Measurements from ENCODE around the gene TRAPPC10.

TRAPPC10 gene

DNA sequence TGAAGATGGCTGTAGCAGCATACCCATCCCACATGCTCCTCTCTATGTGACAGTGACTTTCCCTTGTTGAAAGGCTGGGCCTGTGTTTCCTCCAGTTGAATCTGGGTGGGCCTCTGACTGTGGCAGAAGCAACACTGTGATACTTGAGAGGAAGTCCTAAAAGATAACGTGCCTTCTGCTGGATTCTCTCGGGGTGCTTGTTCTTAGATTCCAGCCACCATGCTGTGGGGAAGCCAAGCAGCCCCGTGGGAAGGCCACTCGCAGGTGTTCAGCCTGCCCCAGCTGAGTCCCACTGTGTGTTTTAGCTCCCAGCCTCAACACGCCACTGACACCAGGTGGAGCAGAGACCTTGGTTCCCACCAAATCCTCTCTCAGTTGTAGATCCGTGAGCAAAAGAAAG is 31.5 kb downstream of the TRAPPC10 start:
- DNase-seq: no peak

GRCh38 chr21:44046734-44047133 is 34.6 kb downstream of the TRAPPC10 start:
- DNase-seq: no peak

DNA sequence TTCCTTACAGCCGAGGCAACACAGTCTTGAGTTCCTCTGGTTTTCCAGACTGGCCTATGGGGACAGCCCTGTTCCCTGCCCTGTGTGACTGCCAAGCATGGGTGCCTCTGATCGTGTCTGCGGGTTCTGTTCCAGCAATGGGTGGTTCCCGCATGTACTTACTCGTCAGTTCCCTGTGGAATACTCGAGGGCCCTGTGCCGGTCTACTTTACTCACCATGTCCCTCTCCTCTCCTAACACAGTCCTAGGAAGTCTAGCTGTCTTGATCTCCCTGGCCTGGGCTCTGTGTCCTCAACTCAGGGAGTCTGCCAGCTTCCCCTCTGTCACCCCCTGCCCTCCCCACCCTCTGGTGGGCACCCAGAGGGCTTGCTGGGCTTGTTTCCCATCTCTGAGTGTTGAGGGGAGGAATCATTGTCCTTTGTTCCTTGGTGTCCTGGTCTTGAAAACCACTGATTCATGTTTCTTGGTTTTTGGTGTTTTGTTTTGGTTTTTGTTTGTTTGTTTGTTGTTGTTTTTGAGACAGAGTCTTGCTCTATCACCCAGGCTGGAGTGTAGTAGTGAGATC is 36.0 kb downstream of the TRAPPC10 start:
- DNase-seq: no peak

GRCh38 chr21:44049182-44049581 is 37.1 kb downstream of the TRAPPC10 start:
- DNase-seq: no peak

- DNase-seq: no peak
These were observed 37.5 kb downstream of the TRAPPC10 start for GRCh38 chr21:44049606-44050005.

DNA sequence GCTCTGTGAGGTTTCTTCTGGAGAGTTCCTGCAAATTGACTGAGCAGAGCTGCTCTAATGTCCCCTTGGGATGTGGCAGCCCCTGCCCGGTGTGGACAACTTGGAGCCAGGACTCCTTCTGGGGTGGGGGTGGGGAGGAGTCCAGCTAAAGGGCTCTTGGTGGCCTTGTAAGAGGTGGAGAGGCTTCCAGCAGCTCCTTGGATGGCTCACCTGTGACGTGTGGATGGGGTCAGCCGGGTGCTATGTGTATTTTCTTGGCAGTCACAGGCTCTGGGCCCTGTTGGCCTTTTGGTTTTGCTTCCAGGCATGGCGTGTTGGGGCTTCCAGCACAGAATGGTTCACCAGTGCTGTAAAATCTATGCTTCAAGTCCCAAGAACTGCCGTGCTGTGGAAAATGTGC is 38.2 kb downstream of the TRAPPC10 start:
- no peak for DNase-seq

DNA sequence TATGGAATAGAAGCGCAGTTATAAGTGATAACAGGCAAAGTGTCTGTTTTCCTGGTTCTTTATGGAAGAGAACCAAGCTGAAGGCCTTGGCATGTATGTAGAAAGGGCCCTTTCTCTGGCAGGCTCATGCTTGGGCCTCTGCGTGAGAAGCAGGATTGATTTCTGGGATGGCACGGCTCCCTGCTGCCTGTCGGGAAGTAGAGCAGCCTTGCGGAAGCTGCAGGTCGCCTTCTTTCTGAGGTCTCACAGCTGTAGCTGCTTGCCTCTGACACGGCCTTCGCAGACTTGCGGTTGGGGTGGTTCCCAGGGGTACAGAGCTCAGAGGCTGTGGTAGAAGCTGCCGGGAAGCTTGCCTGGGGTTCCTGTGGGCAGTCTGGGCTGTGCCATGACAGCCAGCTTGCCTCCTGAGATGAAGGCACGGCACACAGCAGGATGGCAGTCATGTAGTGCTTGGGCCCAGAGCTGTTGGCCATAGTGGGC is 39.4 kb downstream of the TRAPPC10 start:
- DNase-seq: no peak

- no peak for DNase-seq
These were observed 40.1 kb downstream of the TRAPPC10 start for GRCh38 chr21:44052071-44052829.

DNA sequence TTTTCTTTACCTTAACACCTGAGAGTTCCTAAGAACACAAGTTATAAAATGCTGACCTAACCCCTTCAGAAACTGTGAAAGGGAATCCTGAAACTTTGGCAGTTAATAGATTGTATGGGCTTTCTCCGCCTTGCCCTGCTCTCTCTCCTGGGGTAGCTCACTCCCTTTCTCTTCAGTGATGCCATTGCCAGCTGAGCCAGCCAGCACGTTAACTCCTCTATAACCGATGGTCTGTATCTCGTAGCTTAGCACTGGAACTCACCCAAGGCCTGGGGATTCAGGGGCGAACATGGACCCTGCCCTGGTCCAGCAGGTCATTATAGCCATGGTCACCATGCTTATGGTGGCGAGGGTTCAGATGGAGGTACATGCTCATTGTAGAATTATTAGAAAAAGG is 40.7 kb downstream of the TRAPPC10 start:
- no peak for DNase-seq

DNA sequence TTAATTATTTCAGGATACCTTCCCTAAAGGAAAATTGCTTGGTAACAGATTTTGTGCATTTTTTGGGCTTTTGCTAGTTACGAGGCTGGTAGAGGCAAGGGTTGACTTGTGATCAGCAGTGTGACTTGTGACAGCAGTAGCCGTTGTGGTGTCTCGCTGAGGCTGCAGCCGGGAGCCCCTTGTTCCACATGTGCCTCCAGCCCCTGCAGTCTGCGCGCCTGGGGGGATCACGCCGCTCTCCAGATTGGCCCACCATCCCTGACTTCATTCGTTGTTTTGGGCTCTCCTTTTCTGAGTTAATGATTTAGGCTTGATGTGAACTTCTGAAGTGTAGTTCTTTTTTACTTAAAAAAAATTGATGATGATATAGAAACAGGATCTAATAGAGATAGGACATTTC is 41.5 kb downstream of the TRAPPC10 start:
- DNase-seq: no peak

DNA sequence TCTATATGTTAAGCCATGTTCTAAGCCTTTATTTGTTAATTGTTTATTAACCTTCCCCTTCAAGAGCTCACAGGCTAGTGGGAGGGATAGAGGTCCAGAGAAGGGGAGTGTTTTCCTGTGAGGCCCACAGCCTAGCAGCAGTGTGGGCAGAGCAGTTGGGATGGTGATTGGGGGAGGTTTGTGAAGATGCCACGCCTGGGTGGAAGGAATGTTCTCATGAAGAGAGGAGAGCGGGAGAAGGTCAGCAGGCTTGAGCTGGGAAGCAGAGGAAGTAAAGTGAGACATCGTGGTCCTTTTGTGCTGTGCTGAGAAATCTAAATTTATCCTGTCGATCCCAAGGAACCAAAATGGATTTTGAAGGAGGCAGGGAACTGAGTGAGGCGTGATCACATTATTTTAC is 42.6 kb downstream of the TRAPPC10 start:
- DNase-seq: no peak

DNA sequence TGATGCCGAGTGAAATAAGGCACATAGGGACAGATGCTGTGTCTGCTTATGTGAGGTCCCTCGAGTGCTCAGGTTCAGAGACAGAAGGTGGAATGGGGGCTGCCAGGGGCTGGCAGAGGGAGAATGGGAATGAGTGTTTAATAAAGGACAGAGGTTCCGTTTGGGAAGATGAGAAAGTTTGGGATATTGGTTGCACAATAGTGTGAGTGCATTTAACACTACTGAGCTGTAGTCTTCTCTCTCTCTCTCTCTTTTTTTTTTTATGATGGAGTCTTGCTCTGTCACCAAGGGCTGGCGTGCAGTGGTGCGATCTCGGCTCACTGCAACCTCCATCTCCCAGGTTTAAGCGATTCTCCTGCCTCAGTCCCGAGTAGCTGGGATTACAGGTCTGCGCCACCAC is 44.9 kb downstream of the TRAPPC10 start:
- DNase-seq: peak; percentile 30

GRCh38 chr21:44057960-44058651 is 46.0 kb downstream of the TRAPPC10 start:
- DNase-seq: no peak

DNA sequence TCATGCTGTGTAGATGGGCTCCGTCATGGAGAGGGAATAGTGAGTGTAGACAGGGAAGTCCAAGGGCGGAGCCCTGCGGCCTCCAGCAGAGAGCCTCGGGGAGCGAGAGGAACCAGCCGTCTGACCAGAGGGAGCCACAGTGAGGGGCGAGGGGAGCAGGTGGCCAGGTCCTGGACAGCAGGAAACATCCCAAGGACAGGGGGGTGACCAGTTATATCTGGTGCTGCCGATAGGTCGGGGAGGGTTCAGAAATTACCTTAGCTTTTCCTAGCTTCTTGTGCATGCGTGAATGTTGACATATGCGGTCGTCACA is 46.5 kb downstream of the TRAPPC10 start:
- no peak for DNase-seq

DNA sequence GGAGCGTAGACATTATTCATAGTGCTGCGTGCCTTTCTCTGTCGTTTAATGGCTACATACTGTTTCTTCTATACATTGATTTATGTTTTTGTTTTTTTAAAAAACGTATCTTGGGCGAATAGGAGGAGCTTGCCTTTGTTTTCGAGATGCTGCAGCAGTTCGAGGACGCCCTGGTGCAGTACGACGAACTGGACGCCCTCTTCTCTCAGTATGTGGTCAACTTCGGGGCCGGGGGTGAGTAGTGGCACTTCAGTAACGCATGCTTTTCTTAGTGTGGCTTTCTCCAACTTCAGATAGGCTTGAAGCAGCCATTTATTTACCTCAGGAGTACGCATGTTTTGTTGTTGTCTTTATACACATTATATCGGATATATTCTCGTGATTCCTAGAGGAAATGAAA is 46.9 kb downstream of the TRAPPC10 start:
- no peak for DNase-seq

GRCh38 chr21:44059710-44060109 is 47.6 kb downstream of the TRAPPC10 start:
- peak; percentile 46 for DNase-seq

DNA sequence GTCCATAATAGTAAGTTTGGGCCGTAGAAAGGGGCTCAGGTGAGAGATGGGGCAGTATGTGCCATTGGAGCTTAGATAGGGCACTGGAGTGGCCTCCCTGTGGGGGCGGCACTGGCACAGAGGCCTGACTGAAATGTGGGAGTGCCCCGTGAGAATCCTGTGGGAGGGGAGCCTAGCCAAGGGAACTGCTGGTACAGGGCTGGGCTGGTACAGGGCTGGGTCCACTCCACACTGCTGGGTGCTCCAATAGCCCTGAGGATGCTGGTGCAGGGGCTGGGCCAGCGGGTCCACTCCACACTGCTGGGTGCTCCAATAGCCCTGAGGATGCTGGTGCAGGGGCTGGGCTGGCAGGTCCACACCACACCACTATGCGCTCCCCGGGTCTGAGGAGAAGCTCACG is 50.3 kb downstream of the TRAPPC10 start:
- DNase-seq: no peak

DNA sequence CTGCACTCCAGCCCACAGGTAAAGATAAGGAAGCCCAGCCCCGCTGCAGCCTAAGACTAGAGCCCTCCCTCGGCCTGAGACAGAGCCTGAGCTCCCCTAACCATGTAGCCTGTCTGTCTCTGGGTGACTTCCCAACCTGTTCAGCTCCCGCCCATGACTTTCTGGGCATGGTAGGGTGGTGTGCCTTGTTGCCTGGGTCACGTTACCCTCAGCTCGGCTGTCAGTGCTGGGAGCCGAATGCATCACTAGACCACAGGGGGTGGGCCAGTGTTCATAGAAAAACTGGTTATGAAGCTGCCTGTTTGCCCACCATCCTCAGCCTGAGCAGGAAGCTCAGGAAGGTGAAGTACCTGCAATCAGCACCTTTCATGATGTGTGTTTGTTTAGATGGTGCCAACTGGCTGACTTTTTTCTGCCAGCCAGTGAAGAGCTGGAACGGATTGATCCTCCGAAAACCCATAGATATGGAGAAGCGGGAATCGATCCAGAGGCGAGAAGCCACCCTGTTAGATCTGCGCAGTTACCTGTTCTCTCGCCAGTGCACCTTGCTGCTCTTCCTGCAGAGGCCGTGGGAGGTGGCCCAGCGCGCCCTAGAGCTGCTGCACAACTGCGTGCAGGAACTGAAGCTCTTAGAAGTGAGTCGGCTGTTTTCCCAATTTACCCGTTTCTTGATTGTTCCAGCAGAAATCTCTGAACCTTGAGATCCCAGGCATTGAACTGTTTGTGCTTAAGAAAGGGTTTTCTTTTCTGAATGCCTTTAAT is 51.2 kb downstream of the TRAPPC10 start:
- no peak for DNase-seq

- DNase-seq: no peak
These were observed 52.8 kb downstream of the TRAPPC10 start for GRCh38 chr21:44064852-44065403.

GRCh38 chr21:44065428-44065827 is 53.3 kb downstream of the TRAPPC10 start:
- no peak for DNase-seq

GRCh38 chr21:44066116-44066515 is 54.0 kb downstream of the TRAPPC10 start:
- DNase-seq: no peak

GRCh38 chr21:44067011-44067839 is 55.1 kb downstream of the TRAPPC10 start:
- no peak for DNase-seq

Data from NCI-H2171 (cell line).